ENCODE results near the gene VMP1.

DNA sequence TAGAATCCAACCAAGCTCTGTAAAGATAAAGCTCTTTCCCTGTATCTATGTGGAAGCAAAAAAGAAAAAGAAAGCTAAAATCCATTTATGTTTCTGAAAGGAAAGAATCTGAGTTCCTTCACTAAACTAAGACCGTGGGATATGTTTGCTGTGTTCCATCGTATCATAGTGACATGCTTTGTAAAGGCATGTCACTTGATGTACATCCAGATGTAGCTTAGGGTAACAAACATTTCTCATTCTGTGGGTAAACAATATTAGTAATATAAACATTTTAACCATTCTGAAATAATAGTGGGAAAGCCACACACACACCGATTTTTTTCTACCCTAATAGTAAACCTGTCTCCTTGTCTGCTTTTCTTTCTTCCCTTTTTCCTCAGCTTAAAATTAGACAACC lies 107.2 kb downstream of the VMP1 start:
- TF ChIP-seq TEAD4 (IDR thresholded peaks at IDR 0.05): no peak
- TF ChIP-seq EP300 (IDR thresholded peaks at IDR 0.05; ENCODE audit: borderline replicate concordance): no peak
- no peak for TF ChIP-seq CEBPB (IDR thresholded peaks at IDR 0.05)
- TF ChIP-seq YY1 (IDR thresholded peaks at IDR 0.05; ENCODE audit: low read depth): no peak
- TF ChIP-seq RAD21 (IDR thresholded peaks at IDR 0.05; ENCODE audit: low read depth): no peak
- no peak for TF ChIP-seq TCF12 (IDR thresholded peaks at IDR 0.05; ENCODE audit: low read depth)
- TF ChIP-seq, protein P1, sequence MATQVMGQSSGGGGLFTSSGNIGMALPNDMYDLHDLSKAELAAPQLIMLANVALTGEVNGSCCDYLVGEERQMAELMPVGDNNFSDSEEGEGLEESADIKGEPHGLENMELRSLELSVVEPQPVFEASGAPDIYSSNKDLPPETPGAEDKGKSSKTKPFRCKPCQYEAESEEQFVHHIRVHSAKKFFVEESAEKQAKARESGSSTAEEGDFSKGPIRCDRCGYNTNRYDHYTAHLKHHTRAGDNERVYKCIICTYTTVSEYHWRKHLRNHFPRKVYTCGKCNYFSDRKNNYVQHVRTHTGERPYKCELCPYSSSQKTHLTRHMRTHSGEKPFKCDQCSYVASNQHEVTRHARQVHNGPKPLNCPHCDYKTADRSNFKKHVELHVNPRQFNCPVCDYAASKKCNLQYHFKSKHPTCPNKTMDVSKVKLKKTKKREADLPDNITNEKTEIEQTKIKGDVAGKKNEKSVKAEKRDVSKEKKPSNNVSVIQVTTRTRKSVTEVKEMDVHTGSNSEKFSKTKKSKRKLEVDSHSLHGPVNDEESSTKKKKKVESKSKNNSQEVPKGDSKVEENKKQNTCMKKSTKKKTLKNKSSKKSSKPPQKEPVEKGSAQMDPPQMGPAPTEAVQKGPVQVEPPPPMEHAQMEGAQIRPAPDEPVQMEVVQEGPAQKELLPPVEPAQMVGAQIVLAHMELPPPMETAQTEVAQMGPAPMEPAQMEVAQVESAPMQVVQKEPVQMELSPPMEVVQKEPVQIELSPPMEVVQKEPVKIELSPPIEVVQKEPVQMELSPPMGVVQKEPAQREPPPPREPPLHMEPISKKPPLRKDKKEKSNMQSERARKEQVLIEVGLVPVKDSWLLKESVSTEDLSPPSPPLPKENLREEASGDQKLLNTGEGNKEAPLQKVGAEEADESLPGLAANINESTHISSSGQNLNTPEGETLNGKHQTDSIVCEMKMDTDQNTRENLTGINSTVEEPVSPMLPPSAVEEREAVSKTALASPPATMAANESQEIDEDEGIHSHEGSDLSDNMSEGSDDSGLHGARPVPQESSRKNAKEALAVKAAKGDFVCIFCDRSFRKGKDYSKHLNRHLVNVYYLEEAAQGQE (IDR thresholded peaks at IDR 0.05; ENCODE audit: low read depth): no peak
- no peak for TF ChIP-seq NFIC (IDR thresholded peaks at IDR 0.05)
- TF ChIP-seq EGR1 (IDR thresholded peaks at IDR 0.05): no peak
- no peak for TF ChIP-seq FOXM1 (IDR thresholded peaks at IDR 0.05; ENCODE audit: borderline replicate concordance, low read depth)
- TF ChIP-seq, protein P2, sequence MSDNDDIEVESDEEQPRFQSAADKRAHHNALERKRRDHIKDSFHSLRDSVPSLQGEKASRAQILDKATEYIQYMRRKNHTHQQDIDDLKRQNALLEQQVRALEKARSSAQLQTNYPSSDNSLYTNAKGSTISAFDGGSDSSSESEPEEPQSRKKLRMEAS (IDR thresholded peaks at IDR 0.05): no peak
- no peak for TF ChIP-seq CREB1 (IDR thresholded peaks at IDR 0.05; ENCODE audit: low read depth)
- TF ChIP-seq TAF1 (IDR thresholded peaks at IDR 0.05; ENCODE audit: low read depth): no peak
- TF ChIP-seq, protein P3, sequence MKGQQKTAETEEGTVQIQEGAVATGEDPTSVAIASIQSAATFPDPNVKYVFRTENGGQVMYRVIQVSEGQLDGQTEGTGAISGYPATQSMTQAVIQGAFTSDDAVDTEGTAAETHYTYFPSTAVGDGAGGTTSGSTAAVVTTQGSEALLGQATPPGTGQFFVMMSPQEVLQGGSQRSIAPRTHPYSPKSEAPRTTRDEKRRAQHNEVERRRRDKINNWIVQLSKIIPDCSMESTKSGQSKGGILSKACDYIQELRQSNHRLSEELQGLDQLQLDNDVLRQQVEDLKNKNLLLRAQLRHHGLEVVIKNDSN (IDR thresholded peaks at IDR 0.05): no peak
